ENCODE measurements around the gene TPRG1. TPM values are rescaled to one million over a fixed set of nuclear protein-coding genes. Genes with fewer than 3 reads are reported as not detected.

TPRG1 gene
- total and polyA plus RNA-seq, 2 donors (not counting 3 experiments of a cell fraction or from before 2014, with no cell fraction given): 0.30 TPM; not detected in 1

GRCh38 chr3:189204167-189204866 lies 32.5 kb downstream of the TPRG1 start:
- Histone ChIP-seq H3K79me2 (ENCODE audit: control insufficient read depth, insufficient read depth, low read length) (no peaks in the 10 kb centered on the region), H3K36me3 (ENCODE audit: control insufficient read depth in 2 of 2, extremely low read depth in 1 of 2, insufficient read depth in 2 of 2, low read length in 2 of 2) (no peaks in the 10 kb centered on the region), H3K27me3 (ENCODE audit: control insufficient read depth in 2 of 2, insufficient read depth in 2 of 2, low read length in 2 of 2) (no peaks in the 10 kb centered on the region), H3K4me2 (ENCODE audit: insufficient read depth, low read length) (no peak overlapping the region), H3K9ac (replicated peaks; ENCODE audit: extremely low read depth, insufficient read depth, low read length) (no peak overlapping the region), H2AFZ (ENCODE audit: low read depth, low read length) (no peak overlapping the region), H3K27ac (ENCODE audit: insufficient read depth, low read depth, low read length) (no peak overlapping the region), H3K4me1 (ENCODE audit: control insufficient read depth, extremely low read depth, insufficient read depth, low read length) (no peaks in the 10 kb centered on the region), H3K9me3 (replicated peaks; ENCODE audit: control insufficient read depth, insufficient read depth, low read length) (no peaks in the 10 kb centered on the region), H4K20me1 (replicated peaks; ENCODE audit: control insufficient read depth, extremely low read depth, insufficient read depth, low read length) (no peaks in the 10 kb centered on the region), H3K4me3 (replicated peaks in 1 of 3; ENCODE audit: insufficient read depth in 1 of 3, low read depth in 1 of 3, low read length in 3 of 3) (no peak overlapping the region), H3K9me1 (replicated peaks; ENCODE audit: control insufficient read depth, extremely low read depth, insufficient read depth, low read length) (no peaks in the 10 kb centered on the region)
- no peak for TF ChIP-seq POLR2A (IDR thresholded peaks at IDR 0.05; ENCODE audit: low read depth, low read length)
- TF ChIP-seq MYC (IDR thresholded peaks at IDR 0.05; ENCODE audit: low read depth, low read length): no peak
- BruUV-seq (replicated peaks): no TSS peak
- intact Hi-C loops (cut with micrococcal nuclease): no loop called here
- dilution Hi-C loops (cut with MboI; ENCODE audit: extremely low pct_ligation_motif_present, low sequenced_read_pairs): no loop called here
- ChIA-PET CTCF (interaction anchor here (1.2 to 1.6 kb wide), 3 partner anchors 9 to 744 kb away, joined by 3 to 4 read pairs (median 3); no protein-coding TSS in a partner anchor), POLR2A (no interaction called here)
- DNase-seq (ENCODE audit: low read depth, low spot score): no peak
- FAIRE-seq: no peak

- intact Hi-C loops (cut with micrococcal nuclease): no loop called here
- Histone ChIP-seq H3K27me3 (ENCODE audit: control insufficient read depth in 2 of 2, insufficient read depth in 2 of 2, low read length in 2 of 2) (no peaks in the 10 kb centered on the region), H3K36me3 (ENCODE audit: control insufficient read depth in 2 of 2, extremely low read depth in 1 of 2, insufficient read depth in 2 of 2, low read length in 2 of 2) (no peaks in the 10 kb centered on the region), H3K4me1 (ENCODE audit: control insufficient read depth, extremely low read depth, insufficient read depth, low read length) (no peaks in the 10 kb centered on the region), H3K4me2 (ENCODE audit: insufficient read depth, low read length) (no peak overlapping the region), H4K20me1 (replicated peaks; ENCODE audit: control insufficient read depth, extremely low read depth, insufficient read depth, low read length) (no peaks in the 10 kb centered on the region), H3K79me2 (ENCODE audit: control insufficient read depth, insufficient read depth, low read length) (no peaks in the 10 kb centered on the region), H3K9me1 (replicated peaks; ENCODE audit: control insufficient read depth, extremely low read depth, insufficient read depth, low read length) (no peaks in the 10 kb centered on the region), H2AFZ (ENCODE audit: low read depth, low read length) (no peak overlapping the region), H3K9me3 (replicated peaks; ENCODE audit: control insufficient read depth, insufficient read depth, low read length) (no peaks in the 10 kb centered on the region), H3K27ac (ENCODE audit: insufficient read depth, low read depth, low read length) (no peak overlapping the region), H3K4me3 (replicated peaks in 1 of 3; ENCODE audit: insufficient read depth in 1 of 3, low read depth in 1 of 3, low read length in 3 of 3) (no peak overlapping the region), H3K9ac (replicated peaks; ENCODE audit: extremely low read depth, insufficient read depth, low read length) (no peak overlapping the region)
- ChIA-PET POLR2A (no interaction called here), CTCF (interaction anchor here (1.2 to 1.6 kb wide), 3 partner anchors 10 to 743 kb away, joined by 3 to 4 read pairs (median 3); no protein-coding TSS in a partner anchor)
- dilution Hi-C loops (cut with MboI; ENCODE audit: extremely low pct_ligation_motif_present, low sequenced_read_pairs): no loop called here
- TF ChIP-seq GATA2 (IDR thresholded peaks at IDR 0.05; ENCODE audit: insufficient read depth, insufficient read length, low read depth, low read length) (no peak), FOS (IDR thresholded peaks at IDR 0.05; ENCODE audit: borderline replicate concordance, insufficient read depth, low read length) (no peak), EZH2 (IDR thresholded peaks at IDR 0.05; ENCODE audit: borderline replicate concordance, low read depth, low read length, severe bottlenecking) (no peak), POLR2AphosphoS5 (IDR thresholded peaks at IDR 0.05; ENCODE audit: insufficient read depth, low read depth, low read length) (no peak), MYC (IDR thresholded peaks at IDR 0.05; ENCODE audit: low read depth, low read length) (no peak), JUN (IDR thresholded peaks at IDR 0.05; ENCODE audit: borderline replicate concordance, insufficient read depth, insufficient read length, low read depth) (no peak), POLR2A (IDR thresholded peaks at IDR 0.05; ENCODE audit: low read depth, low read length) (no peak)
- TF ChIP-seq, protein P1, sequence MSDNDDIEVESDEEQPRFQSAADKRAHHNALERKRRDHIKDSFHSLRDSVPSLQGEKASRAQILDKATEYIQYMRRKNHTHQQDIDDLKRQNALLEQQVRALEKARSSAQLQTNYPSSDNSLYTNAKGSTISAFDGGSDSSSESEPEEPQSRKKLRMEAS (IDR thresholded peaks at IDR 0.05; ENCODE audit: insufficient read depth, insufficient read length): no peak
- TF ChIP-seq, protein P2, sequence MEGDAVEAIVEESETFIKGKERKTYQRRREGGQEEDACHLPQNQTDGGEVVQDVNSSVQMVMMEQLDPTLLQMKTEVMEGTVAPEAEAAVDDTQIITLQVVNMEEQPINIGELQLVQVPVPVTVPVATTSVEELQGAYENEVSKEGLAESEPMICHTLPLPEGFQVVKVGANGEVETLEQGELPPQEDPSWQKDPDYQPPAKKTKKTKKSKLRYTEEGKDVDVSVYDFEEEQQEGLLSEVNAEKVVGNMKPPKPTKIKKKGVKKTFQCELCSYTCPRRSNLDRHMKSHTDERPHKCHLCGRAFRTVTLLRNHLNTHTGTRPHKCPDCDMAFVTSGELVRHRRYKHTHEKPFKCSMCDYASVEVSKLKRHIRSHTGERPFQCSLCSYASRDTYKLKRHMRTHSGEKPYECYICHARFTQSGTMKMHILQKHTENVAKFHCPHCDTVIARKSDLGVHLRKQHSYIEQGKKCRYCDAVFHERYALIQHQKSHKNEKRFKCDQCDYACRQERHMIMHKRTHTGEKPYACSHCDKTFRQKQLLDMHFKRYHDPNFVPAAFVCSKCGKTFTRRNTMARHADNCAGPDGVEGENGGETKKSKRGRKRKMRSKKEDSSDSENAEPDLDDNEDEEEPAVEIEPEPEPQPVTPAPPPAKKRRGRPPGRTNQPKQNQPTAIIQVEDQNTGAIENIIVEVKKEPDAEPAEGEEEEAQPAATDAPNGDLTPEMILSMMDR (IDR thresholded peaks at IDR 0.05; ENCODE audit: extremely low read depth in 1 of 2, insufficient read depth in 1 of 2, low read depth in 1 of 2, low read length in 2 of 2): no peak
- no peak for FAIRE-seq
- DNase-seq (ENCODE audit: low read depth, low spot score): no peak
- BruUV-seq (replicated peaks): no TSS peak
Measured at GRCh38 chr3:189204937-189205336, 33.2 kb downstream of the TPRG1 start.

All from endothelial cell of umbilical vein (primary cell).